Hematopoietic multipotent progenitor cell treated with erythropoietin and hydrocortisone succinate and interleukin-3 and kit ligand, for 8 days (in vitro differentiated cells): ENCODE results near the gene ETV3.
"Not testable (repeated sequence)": the region's sequence is repeated elsewhere in the genome, so short reads cannot be mapped to it uniquely, and the experiment has no call there.

ENCODE experiments used
- DNase-seq: peaks from one replicate; pipeline ENCODE4 v3.0.0-alpha.2; 2015

ETV3 gene

GRCh38 chr1:157111396-157112165 is 26.6 kb downstream of the ETV3 start:
- no peak for DNase-seq

- no peak for DNase-seq
These were observed 27.5 kb downstream of the ETV3 start for GRCh38 chr1:157110686-157111085.

- no peak for DNase-seq
These were observed 28.2 kb downstream of the ETV3 start for GRCh38 chr1:157110003-157110402.

GRCh38 chr1:157108448-157108847 is 29.7 kb downstream of the ETV3 start:
- DNase-seq = no peak

- DNase-seq = no peak
These were observed 30.5 kb downstream of the ETV3 start for GRCh38 chr1:157107702-157108101.

- no peak for DNase-seq
These were observed 31.4 kb downstream of the ETV3 start for GRCh38 chr1:157106813-157107189.

- no peak for DNase-seq
These were observed 32.0 kb downstream of the ETV3 start for GRCh38 chr1:157105988-157106812.

GRCh38 chr1:157105298-157105987 is 32.8 kb downstream of the ETV3 start:
- no peak for DNase-seq

GRCh38 chr1:157104598-157105293 is 33.4 kb downstream of the ETV3 start:
- no peak for DNase-seq

- DNase-seq = no peak
These were observed 34.9 kb downstream of the ETV3 start for GRCh38 chr1:157103268-157103667.

GRCh38 chr1:157101149-157101548 is 37.0 kb downstream of the ETV3 start:
- DNase-seq = no peak

- no peak for DNase-seq
These were observed 38.6 kb downstream of the ETV3 start, which contains the start of gene ETV3L for GRCh38 chr1:157099633-157100009. Gene ETV3L, minus strand, starts transcription at chr1:157099808. Its CDS starts 285 bp downstream, at chr1:157099523.

- DNase-seq = not testable (repeated sequence)
These were observed 39.1 kb downstream of the ETV3 start for GRCh38 chr1:157098987-157099632.

- no peak for DNase-seq
These were observed 39.7 kb downstream of the ETV3 start for GRCh38 chr1:157098519-157098918.

- DNase-seq = no peak
These were observed 40.5 kb downstream of the ETV3 start for GRCh38 chr1:157097692-157098091.

- no peak for DNase-seq
These were observed 41.3 kb downstream of the ETV3 start for GRCh38 chr1:157096881-157097280.

- DNase-seq = no peak
These were observed 42.6 kb downstream of the ETV3 start for GRCh38 chr1:157095551-157095950.

- DNase-seq = no peak
These were observed 43.1 kb downstream of the ETV3 start for GRCh38 chr1:157095091-157095490.

GRCh38 chr1:157092831-157093230 is 45.4 kb downstream of the ETV3 start:
- no peak for DNase-seq

GRCh38 chr1:157091668-157092273 is 46.4 kb downstream of the ETV3 start:
- no peak for DNase-seq

GRCh38 chr1:157091186-157091585 is 47.0 kb downstream of the ETV3 start:
- DNase-seq = no peak

GRCh38 chr1:157090771-157091170 is 47.4 kb downstream of the ETV3 start:
- no peak for DNase-seq
